GM10248 (cell line): ENCODE measurements around the gene IPO9.
A peak's percentile ranks its signal among the peaks of the same experiment; 100 is the strongest.

Experiments
- CTCF ChIA-PET: fragments of 300-600 bp; sonication (Branson Sonifier 250); formaldehyde crosslinking; extraction: SDS; loops from one replicate; lab custom pipeline; 2021; ENCODE audit warnings: antibody characterized with exemption; lab: Yijun Ruan, JAX
- POLR2A ChIA-PET: fragments of 350-650 bp; sonication (Branson Sonifier 250); formaldehyde crosslinking; extraction: SDS; loops from one replicate; lab custom pipeline; 2020; ENCODE audit warnings: antibody characterized with exemption; lab: Yijun Ruan, JAX
- DNase-seq: peaks from one replicate; pipeline ENCODE4 v3.0.0; 2012; ENCODE audit errors: extremely low spot score
- CTCF ChIP-seq: IDR thresholded peaks from 2 replicates; pipeline ENCODE4 v1.5.1; 2012; ENCODE audit warnings: mild to moderate bottlenecking, low read depth; ENCODE audit errors: extremely low read depth, missing control alignments, control extremely low read depth

Gene IPO9

DNA sequence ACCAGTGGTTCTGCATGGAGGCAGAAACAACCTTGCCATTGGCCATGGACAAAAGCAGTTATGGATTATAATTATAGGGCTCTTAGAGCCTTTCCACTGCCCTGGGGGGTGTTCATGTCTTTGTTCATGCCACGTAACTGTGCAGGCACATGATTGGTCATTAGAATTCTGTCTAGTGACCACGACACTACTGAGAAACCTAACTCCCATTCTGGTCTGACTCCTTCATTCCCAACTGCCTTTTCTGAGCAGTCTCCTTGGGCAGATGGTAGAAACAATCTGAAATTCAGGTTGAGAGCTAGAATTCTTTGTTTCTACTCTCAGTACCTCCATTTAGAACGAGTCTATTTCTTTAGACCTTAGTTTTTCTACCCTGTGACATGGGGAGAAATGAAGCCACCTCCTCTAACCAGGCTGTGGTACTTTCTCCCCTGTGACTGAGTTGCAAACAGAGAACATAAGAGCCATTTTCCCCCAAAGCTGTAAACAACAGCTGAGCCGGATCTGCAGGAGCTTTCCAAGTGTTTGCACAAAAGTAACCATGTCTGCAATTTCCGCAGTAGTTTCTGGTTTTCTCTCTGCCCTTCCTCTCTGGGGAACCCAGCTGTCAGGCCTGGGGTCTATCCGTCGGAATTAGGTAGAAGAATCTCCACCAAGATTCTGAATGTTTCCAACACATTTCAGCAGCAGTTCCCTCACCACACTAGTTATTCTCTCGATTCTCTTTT lies 37.7 kb upstream of the IPO9 start:
- ChIA-PET POLR2A (no interaction called here), CTCF (interaction anchor here (0.6 to 7.8 kb wide), 16 partner anchors 8 to 310 kb away, joined by 3 to 76 read pairs (median 3); partner anchors contain the start of gene IPO9)
- DNase-seq = no peak
- TF ChIP-seq CTCF = no peak

DNA sequence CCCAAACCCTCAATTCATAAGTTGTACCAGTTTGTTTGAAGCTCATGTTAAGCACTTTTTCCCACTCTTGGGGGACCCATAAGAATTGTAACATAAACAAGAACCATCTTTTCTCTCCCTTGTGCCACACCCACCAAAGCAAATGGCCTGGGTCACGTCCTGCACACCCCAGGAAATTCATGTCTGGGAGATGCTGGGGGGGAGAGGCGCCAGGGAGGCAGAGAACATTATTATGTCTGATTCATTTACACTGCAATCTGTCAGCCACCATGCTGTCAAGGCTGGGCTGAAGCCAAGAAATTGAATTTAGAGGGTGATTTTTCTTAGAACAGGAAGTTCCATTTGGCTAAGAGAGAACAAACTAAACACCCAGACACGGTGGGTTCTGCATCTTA lies 37.2 kb upstream of the IPO9 start:
- DNase-seq = no peak

GRCh38 chr1:201792534-201793305 lies 36.2 kb upstream of the IPO9 start:
- ChIA-PET POLR2A (no interaction called here), CTCF (interaction anchor here (0.7 to 7.0 kb wide), 48 partner anchors 9 to 350 kb away, joined by 3 to 101 read pairs (median 4); partner anchors contain the start of gene IPO9)
- TF ChIP-seq CTCF = peak; percentile 95
- DNase-seq = peak; percentile 82

More for the DNA sequence above, 37.2 kb upstream of the IPO9 start:
- ChIA-PET POLR2A (no interaction called here), CTCF (interaction anchor here (0.8 to 7.8 kb wide), 16 partner anchors 8 to 310 kb away, joined by 3 to 76 read pairs (median 3); partner anchors contain the start of gene IPO9)
- no peak for TF ChIP-seq CTCF

DNA sequence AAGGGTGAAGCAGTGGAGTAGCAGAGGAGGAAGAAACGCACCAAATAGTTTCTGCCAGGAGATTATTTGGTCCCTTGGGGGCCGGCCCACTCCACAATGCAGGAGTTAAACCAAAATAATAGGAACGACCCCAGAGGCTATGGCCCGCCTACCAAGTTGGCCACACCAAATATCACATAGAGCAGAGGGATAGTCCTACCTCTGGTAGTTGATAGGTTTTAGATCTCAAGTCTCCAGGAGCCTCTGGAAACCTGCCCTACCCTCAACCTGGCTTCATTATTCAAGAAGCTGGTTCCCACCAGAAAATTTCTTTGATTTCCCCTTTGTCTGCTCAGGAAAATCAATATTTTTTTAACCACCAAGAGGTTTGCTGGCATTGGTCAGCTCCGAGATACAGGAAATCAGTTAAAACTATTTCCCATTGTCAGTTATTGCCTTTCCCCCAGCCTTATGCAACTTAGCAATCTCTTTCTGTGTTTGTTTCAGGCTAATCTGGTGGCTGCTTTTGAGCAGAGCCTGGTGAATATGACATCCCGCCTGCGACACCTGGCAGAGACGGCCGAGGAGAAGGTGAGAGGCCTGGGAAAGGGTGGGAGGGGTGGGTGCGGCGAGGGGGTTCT lies 35.5 kb upstream of the IPO9 start:
- ChIA-PET POLR2A (no interaction called here), CTCF (interaction anchor here (0.7 to 7.0 kb wide), 47 partner anchors 8 to 357 kb away, joined by 3 to 101 read pairs (median 5); partner anchors contain the start of gene IPO9)
- TF ChIP-seq CTCF = no peak
- DNase-seq = no peak

- ChIA-PET POLR2A (no interaction called here), CTCF (interaction anchor here (0.7 to 7.0 kb wide), 10 partner anchors 13 to 234 kb away, joined by 3 to 101 read pairs (median 4); no protein-coding TSS in a partner anchor)
- DNase-seq = no peak
- peak; percentile 17 for TF ChIP-seq CTCF
Measured at GRCh38 chr1:201795066-201795465, 33.9 kb upstream of the IPO9 start.

DNA sequence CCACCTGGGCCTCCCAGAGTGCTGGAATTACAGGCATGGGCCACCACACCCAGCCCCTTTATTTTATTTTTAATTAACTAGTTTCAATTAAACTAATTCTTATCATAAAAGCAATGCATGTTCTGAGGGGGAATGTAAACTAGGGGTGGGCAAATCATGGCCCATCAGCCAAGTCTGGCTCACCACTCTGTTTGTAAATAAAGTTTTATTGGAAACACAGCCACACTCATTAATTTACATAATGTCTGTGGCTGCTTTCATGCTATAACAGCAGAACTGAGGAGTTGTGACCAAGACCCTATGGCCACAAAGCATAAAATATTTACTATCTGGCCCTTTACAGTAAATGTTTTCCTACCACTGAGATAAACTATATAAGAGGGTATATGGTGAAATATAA lies 28.7 kb upstream of the IPO9 start:
- ChIA-PET POLR2A (no interaction called here), CTCF (no interaction called here)
- TF ChIP-seq CTCF = no peak
- no peak for DNase-seq
